Measurements from ENCODE around the gene SLC9A8.
"Not testable (repeated sequence)": the region's sequence is repeated elsewhere in the genome, so short reads cannot be mapped to it uniquely, and the experiment has no call there.

The SLC9A8 gene

DNA sequence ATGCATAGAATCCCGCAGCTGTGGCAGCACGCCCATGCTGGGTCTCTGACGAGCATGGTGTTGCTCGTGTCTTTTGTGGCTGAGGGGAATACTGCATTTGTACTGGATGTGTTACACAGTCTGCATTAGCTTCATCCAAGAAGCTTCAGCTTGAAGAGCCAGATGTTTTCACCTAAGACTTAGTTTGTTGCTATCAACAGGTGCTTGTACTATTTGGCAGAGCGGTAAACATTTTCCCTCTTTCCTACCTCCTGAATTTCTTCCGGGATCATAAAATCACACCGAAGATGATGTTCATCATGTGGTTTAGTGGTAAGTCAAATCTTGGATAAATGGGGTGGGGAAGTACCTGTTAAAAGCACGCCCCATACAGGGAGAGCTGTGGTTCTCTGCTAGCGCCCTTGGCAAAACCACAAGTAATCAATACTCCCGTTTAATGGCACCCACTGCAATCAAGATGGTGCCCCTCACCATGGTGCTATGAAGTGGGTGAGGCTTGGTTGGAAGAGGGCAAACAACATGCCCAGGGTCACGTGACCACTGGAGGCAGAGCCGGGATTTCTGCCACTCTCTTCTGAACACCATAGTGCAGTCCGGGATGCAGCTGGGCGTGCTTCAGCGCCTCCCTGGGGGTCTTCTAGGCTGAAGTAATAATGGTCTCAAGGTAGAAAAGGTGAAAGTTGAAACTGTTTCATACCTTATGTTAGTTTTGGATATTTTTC lies 68.3 kb downstream of the SLC9A8 start:
- DNase-seq: peak; percentile 12

DNA sequence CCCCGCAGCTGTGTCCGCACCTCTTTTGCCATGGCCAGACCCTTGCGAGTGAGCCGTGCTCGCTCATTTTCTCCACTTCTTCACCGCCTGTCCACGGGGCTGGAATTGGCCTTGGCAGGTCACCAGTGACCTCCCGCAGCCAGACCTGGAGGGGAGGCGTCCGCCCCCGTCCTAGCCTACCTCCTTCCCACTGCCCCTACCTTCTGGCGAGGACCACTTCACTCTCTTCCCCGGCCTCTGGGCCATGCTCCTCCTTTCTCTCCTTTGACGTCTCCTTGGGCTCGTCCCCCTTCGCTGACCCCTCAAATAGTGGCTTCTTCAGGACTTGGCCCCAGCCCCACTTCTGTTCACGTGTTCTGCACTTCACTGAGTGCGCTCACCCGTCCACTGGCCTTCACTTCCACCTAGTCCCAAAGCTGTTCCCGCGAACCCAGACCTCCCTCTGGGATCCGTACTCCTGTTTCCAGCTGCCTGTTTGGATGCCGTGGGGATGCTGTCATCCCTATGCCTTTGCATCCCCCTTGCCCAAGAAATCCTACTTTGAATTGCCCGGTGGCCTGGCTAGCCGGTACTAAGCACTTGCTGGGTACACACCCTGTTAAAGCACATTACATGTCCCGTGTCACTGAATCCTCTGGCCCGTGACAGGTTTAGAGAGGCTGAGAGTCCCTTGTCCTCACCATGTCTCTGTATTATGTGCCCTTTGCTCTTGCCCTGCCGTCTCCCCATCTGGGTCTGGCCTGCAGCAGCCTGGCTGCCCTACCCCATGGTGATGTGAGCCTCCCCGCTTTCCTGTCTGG lies 69.7 kb downstream of the SLC9A8 start:
- peak; percentile 43 for DNase-seq

DNA sequence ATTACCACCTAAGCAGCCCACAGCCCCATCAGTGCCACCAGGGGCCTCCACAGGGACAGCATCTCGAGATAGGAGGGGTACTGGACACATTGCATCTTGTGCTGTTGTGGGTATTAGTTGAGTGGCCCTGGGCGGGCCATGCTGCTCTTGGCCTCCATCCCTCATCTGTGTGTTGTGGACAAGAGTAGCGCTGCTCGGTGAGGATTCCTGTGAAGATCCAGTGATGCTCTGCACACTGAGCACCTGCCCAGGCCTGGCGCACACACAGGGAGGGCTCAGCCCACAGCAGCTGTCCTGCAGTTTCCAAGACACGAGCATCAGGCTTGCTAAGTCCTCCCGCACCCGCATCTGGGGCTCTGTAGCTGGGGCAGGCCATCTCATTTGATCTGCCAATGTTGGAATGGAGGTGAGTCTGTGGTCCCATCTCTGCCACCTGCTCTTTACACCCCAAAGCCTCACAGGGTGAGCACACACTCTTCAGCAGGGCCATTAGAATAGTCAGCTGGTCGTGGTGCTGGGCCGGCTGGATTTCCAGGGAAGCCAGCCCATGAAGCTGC lies 70.7 kb downstream of the SLC9A8 start:
- no peak for DNase-seq

DNA sequence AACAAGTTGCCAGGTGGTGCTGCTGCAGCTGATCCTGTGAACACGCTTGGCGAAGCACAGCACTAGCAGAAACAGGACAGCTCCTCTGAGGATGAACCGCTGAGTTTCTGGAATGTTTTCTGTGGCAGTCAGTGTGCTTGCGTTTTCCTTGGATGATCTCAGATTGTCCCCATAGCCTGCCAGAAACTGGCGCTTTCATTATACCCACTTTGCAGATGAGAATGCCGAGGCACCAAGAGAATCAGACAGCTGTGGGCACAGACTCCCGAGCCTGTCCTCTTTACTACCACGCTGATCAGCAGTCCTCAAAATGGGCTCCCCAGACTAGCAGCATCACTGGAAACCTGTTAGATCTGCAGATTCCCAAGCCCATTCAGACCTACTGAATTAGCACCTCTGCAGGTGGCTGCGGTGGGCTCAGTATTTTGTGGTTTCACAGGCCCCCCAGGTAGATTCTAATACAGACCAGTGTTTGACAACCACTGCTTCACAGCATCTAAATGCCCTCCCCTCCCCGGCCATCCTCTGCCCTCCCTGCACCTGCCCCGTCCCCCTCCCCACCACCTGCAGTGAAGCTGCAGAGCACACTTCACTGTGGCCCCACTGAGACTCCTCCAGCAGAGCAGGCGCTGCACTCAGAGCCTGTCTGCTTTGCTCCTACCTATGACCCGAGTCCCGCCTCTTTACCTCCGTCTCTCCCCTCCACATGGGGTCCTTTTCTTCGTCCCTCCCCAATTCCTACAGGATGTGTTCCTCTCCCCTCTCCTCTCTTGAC lies 73.1 kb downstream of the SLC9A8 start:
- no peak for DNase-seq

DNA sequence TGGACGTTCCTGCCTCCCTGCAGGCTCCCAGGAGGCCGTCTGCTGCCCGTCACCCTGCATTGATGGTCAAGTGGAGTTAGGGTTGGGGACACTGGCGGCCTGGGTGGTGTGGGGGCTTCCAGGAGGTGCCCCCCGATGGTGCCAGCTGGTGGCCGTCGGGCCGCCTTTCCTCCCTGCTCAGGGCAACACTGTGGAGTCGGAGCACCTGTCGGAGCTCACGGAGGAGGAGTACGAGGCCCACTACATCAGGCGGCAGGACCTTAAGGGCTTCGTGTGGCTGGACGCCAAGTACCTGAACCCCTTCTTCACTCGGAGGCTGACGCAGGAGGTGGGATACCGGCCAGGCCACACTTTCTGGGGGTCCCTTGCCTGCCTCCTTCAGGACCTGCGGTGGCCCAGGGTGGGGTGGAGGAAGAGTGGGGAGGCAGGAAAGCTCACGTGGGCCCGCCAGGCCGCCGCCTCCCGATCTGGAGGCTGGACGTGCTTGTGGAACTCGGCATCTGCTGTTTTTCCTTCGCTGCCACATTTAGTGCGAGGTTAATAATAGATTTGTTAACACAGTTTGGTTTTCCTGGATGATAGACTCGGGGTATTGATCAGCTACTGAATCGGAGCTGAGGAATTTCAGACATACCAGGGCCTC lies 74.1 kb downstream of the SLC9A8 start:
- no peak for DNase-seq

DNA sequence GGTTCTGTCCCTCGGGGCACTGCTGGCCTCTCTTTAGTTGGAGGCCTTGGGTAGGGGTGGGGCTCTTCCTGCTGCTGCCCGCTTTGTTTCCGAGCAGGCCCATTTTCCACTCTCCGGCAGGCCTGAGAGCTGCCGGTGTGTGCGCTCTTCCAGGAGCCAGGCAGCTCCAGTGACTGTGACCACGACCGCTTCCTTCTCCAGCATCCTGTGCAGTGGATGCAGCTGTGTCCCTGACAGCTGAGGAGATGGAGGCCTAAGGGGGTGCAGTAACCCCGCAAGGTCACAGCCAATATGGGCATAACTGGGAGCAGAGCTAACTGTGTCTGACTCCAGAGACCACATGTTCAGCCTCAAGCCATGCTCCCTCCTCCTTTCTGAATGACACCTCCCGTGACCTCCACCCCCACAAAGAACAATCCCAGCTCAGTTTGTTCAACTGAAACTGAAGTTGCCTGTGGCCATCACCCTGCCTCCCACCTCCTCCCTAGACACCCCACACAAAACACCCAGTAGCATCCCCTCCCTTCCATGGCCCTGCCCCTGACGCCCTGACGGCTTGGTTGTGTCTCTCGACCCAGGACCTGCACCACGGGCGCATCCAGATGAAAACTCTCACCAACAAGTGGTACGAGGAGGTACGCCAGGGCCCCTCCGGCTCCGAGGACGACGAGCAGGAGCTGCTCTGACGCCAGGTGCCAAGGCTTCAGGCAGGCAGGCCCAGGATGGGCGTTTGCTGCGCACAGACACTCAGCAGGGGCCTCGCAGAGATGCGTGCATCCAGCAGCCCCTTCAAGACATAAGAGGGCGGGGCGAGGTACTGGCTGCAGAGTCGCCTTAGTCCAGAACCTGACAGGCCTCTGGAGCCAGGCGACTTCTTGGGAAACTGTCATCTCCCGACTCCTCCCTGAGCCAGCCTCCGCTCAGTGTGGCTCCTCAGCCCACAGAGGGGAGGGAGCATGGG lies 74.9 kb downstream of the SLC9A8 start:
- DNase-seq: no peak

DNA sequence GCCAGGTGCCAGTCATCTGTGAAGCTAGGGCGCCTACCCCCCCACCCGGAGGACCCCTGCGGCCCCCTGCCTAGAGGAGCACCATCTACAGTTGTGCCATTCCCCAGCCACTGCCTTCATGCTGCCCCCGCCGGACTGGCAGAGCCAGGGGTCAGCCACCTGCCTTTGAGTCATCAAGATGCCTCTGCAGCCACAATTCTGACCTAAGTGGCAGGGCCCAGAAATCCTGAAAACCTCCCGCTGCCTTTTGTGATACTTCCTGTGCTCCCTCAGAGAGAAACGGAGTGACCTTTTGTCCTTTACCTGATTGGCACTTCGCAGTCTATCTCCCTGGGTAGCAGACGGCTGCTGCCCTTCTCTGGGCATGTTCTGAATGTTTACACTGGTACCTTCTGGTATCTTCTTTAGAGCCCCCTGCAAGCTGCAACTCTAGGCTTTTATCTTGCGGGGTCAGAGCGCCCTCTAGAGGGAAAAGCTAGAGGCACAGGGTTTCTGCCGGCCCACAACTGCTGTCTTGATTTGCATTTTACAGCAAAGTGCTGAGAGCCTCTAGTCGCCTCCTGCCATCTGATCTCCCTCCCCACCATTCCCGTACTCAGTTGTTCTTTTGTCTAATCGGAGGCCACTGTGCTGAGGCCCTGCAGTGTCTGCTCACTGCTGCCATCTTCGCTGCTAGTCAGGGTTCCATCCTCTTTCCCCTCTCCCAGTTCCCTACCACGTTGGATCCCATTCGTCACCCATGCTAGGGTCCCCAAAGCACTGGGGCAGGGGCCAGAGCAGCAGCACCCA lies 75.8 kb downstream of the SLC9A8 start:
- DNase-seq: peak; percentile 83

DNA sequence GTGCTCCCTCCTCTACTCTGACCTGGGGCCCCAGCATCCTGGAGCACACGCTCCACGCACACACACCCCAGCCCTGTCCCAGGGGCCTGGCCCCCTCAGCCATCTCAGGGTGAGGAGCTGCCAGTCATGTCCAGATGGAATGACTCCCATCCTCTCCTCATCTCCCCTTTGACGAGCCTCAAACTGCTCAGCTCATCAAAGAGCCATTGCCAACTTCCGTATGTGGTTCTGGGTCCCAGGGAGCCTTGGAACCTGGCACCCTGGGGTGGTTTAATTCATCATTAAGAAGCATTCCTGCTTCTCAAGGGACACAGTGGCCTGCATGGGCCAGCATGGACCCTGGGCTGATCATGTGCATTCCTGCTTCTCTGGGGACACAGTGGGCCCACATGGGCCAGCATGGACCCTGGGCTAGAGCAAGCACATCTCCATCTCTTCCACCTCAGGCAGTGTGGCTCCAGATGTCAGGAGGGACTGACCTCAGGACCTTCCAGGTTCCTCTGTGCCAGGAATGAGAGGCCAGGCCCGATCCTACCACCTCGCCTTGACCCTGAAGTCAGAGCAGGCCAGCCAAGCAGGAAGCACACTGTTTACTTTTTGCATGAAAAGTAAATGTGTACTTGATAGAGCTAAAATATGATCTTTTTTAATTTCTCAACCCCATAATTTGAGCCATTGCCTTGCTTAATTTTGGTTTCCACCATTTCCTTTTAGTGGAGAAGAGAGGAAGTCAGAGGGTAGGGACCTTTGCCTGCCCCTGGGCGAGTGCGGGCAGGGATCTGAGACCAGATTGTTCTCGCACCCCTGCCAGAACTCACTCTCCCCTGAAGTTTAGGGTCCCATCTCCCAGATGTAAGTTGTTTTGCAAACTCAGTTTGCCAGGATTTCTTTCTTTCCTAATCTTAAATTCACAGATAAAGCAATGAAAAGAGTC lies 76.6 kb downstream of the SLC9A8 start:
- no peak for DNase-seq

DNA sequence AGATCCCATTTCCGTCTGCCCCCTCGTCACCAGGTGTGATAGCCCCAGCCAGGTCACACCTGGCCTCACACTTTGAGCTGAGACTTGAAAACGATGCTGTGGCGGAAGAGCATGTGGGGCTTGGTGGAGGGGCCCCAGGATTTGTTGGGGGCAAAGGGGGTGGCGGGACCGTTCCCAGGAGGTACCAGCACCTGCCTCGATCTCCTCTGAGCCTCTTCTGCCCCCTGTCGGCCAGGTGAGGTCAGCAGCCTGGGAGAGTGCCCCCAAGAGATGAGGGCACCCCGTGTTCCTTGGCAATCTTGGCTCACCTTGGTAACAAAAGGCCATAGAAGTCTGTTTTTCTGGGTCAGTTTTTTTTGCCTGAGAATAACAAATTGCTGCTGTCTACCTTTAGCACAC lies 77.3 kb downstream of the SLC9A8 start:
- DNase-seq: no peak

DNA sequence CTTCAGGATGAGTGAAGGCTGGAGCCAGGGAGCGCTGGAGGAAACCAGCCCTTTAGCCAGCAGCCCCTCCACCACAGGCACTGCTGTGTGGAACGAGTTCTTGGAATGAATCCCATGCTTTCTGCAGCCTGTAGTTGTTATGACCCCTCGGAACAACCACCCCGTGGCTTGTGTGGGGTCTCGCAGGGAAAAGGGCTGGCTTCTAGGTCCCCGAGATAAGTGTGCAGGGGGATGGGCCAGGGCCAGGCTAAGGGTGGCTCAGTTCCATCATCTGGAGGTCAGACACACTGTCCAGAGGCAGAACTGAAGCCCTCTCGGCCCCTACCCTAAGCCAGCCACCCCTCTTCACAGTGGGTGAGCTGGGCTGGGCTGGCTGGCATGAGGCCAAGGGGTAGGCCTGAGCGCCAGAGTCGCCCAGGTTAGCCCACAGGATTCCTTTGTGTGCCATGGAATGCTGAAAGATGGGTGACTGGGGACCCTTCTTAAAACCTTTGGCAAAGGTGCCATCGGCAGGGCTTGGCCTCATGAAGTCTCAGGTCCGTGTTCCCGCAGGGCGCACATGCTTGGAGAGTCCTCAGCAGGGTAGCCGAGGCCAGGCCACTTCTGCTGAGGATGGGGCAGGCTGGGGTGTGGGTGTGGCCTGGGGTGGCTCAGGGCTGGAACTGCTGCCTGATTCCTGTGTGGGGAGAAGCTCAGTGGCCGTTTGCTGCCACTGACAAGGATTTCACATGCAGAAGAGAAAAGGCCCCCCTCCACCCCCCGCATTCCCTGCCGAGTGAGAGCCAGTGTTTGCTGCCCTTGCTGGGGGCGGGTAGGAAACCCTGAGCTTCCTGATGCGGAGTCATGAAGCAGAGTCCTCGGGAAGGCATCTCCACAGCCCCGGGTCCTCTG lies 78.1 kb downstream of the SLC9A8 start:
- DNase-seq: no peak

DNA sequence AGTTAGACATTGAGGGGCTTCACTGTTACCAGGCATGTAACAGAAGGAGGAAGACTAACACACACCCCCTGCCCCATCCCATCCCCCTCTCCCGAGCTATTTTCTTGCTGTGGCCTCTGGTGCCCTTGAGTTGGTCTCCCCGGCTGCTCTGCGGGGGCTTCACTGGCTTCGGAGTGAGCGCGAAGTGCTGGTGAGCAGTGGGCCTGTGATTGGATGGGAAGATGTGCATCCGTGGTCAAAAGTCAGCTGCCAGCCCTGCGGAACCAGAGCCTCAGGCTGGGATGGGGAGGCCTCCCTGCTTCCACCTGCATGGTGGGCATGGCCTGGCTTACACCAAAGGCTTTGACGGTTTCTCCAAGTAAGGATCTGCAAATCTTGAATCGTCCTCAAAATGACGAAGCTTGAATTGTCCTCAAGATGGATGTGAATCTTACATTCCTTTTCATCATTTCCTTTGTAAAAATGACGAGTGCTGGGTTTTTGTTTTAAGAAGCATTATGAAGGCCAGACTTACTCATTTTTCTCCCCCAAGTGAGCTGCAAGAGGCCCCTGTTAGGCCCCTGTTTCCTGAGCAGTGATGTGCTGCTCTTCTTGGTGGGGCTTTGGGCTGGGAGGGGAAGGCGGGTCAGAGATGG lies 79.0 kb downstream of the SLC9A8 start:
- DNase-seq: no peak

DNA sequence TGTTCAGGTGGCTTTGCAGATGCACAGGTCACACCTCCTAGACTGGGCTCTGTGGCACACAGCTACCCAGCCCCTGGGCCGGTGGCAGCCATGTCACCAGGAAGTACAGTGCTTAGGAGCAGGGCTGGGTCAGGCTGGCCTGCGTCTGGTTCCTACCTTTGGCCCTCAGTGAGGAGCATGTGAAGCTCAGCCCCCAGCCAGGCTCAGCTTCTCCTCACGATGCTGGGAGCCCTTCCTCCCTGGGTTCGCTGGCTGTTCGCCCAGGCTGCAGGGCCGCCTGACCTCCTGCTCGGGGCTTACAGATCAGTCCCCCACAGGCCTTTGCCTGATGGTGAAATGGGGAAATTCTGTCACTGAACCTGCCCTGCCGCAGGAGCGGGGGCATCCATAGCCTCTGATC lies 79.6 kb downstream of the SLC9A8 start:
- no peak for DNase-seq

DNA sequence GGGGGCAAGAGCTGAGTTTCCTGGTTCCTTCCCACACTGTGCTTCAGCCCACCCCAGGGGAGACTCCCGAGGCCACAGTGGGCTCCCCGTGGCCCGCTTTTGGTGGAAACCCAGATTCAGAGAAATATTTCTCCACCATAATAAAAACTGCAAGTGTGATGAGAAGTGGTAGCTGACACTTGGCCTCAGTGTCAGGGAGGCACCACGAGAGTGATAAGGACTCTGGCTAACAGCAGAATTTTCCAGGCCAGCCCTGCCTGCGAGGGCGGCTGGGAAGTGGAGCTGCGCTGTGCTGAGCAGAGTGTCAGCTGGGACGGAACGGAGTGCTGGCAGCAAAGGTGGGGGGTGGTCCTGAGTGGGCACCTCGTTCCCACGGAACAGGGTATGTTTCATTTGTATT lies 80.2 kb downstream of the SLC9A8 start:
- DNase-seq: no peak

DNA sequence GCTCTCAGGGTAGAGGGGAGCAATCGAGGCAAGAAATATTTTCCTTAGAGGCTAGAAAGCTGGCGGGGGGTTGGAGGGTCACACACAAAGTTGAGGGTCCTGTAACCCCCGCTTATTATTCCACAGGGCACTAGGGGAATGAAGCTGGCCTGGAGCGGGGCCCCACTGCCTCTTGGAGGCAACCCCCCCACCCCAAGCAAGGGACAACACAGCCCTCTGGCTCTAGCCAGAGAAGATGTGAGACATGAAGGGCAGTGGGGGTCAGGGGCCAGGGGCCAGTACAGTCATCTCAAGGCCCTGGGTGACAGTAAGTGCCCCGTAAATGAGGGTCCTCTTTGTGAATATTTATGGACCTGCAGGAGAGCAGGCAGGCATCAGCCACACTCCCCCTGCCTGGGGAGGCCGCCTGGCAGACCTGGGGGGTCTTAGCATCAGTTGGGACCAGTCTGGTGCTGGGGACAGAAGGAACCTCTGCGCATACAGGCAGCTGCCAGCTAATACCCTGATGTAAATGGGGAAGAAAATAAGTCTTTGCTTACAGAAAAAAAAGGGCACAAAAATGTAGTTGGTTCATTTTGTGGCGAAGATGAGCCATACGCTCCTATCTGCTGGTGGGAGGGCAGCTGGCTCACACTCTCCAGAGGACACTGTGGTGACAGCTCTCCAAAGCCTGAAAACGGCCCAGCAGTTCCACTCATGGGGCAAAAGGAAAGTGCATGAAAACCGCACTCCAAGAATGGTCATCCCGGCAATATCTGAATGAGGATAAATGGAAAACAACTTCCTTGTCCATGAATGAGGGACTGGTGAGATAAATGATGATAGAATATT lies 80.8 kb downstream of the SLC9A8 start:
- DNase-seq: peak; percentile 69

DNA sequence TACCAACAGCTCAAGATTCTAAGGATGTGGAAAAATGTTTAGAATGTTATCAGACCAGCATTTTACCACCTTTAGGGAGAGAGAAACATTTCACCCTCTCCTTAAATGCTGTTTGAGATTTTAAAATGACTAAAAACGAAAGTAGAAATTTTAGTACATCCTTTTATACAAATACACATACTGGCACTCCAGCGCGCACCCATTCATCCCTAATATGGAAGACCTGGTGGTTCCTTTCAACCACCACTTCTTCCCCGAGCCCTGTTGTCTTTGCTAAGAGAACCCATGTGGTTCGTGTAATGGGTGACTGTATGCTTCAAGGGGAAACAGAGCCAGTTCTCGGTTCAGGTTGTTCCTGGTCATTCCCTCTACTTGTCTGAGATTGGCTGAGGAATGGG lies 81.4 kb downstream of the SLC9A8 start:
- DNase-seq: no peak

DNA sequence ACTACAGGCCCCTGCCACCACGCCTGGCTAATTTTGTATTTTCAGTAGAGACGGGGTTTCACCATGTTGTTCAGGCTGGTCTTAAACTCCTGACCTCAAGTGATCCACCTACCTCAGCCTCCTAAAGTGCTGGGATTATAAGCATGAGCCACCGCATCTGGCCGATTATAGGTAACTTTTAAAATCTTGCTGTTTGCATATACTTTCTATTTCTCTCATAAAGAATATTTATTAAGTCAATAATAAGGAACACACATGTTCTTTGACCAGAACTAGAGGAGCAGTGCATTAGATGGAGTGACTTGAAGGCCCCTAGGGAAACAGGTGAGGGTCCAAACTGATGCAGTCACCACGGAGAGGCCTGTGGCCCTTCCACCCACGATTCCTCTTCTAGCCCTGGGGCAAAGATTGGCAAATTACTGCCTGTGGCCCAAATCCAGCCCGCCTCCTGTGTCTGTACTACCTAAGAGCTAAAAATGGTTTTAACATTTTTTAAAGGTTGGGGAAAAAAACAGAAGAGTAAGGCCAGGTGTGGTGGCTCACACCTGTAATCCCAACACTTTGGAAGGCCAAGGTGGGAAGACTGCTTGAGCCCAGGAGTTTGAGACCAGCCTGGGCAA lies 83.0 kb downstream of the SLC9A8 start:
- DNase-seq: not testable (repeated sequence)

DNA sequence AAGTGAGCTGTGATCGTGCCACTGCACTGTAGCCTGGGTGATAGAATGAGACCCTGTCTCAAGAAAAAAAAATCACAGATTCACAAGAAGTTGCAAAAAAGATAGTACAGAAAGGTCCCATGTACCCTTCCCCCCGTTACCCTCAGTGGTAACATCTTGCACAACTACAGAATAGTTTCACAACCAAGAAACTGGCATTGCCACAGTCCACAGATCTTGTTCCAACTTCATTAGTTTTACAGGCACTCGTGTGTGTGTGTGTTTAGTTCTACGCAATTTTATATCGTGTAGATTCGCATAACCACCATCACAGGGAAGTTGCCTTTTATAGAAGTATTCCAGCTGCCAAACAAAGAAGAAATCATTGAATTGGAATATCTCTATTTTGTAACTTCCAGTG lies 83.6 kb downstream of the SLC9A8 start:
- no peak for DNase-seq

Data from activated CD8-positive, alpha-beta memory T cell treated with anti-CD3 and anti-CD28 coated beads, Interleukin-2, amount 50 U/mL, for 48 hours (primary cell).